ENCODE data around the gene STYXL1.

GRCh38 chr7:75977743-75978142, 70.1 kb downstream of the STYXL1 start:
- TF ChIP-seq CTCF (IDR thresholded peaks at IDR 0.05) (no peak), POLR2A (IDR thresholded peaks at IDR 0.05) (no peak)

Data from body of pancreas (tissue), 4 donors.